Measurements from ENCODE around the gene APOL6.

DNA sequence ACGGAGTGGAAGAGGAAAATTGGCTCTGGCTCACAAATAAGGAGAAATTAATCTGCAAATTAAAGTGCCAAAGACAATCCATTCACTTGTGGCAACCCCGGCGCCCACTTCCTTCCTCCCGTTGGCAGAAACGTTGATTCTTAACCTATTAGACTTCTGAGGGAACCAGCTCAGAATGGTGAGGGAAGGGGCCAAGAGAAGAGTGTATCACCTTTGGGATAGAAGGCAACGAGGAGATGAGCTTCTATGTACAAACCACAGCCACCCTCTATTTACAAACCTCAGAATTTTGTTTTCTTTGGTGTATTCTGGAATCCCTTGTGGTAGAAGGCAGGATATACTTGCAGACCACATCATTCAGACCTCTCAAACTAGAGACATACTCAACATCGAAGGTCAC is 32.2 kb upstream of the APOL6 start:
- TF ChIP-seq ZNF561 (tag by site-specific recombination; IDR thresholded peaks at IDR 0.05; ENCODE audit: borderline replicate concordance) (no peak), CTCF (tag by site-specific recombination; IDR thresholded peaks at IDR 0.05) (no peak), ZFP41 (tag by site-specific recombination; IDR thresholded peaks at IDR 0.05; ENCODE audit: borderline replicate concordance) (no peak), ZNF623 (tag by site-specific recombination; IDR thresholded peaks at IDR 0.05) (no peak), ZNF707 (tag by site-specific recombination; IDR thresholded peaks at IDR 0.05) (no peak), HIC1 (tag by site-specific recombination; IDR thresholded peaks at IDR 0.05) (no peak), ZNF704 (tag by site-specific recombination; IDR thresholded peaks at IDR 0.05) (no peak), ZEB2 (tag by site-specific recombination; IDR thresholded peaks at IDR 0.05) (no peak)
